Endothelial cell of coronary artery (primary cell): ENCODE measurements around the gene FXYD1. TPM values are rescaled to one million over a fixed set of nuclear protein-coding genes. Genes with fewer than 3 reads are reported as not detected.

ENCODE experiments used
- total RNA-seq: library from RNA; depleted of rRNA; stranded (reverse); fragments of >200 nt; gene quantifications from 2 replicates; pipeline ENCODE4 v1.2.3, GENCODE V29; 2014

The FXYD1 gene
- total RNA-seq, result not detected in 2 replicates

DNA sequence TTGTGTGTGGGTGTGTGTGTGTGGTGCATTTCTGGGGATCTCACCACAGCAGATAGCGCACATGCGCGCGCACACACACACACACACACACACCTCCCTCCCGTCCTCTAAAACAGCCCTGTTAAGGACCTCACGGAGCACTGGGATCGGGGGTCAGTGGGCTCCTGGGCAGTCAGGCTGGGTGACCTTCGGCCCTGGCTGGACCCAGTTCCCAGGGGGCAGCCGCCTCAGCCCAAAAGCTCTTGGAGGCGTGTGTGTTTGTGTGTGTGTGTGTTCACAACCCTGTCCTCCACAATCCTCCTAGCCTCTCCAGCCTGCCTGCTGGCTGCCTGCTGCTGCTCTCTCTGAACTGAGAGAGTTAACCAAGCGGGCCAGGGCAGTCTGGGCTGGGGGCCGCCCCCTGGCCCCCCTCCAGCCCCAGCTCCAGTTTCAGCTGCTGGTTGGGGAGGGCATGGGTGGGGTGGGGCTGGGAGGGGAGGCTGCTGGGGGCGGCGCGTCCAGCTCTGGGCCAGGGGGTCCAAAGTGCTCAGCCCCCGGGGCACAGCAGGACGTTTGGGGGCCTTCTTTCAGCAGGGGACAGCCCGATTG lies at the start of gene FXYD1:
TSS of gene FXYD1 (plus strand) at position 520 of the 588 bp plus-strand sequence. CDS start 1,256 bp downstream, outside the sequence.

DNA sequence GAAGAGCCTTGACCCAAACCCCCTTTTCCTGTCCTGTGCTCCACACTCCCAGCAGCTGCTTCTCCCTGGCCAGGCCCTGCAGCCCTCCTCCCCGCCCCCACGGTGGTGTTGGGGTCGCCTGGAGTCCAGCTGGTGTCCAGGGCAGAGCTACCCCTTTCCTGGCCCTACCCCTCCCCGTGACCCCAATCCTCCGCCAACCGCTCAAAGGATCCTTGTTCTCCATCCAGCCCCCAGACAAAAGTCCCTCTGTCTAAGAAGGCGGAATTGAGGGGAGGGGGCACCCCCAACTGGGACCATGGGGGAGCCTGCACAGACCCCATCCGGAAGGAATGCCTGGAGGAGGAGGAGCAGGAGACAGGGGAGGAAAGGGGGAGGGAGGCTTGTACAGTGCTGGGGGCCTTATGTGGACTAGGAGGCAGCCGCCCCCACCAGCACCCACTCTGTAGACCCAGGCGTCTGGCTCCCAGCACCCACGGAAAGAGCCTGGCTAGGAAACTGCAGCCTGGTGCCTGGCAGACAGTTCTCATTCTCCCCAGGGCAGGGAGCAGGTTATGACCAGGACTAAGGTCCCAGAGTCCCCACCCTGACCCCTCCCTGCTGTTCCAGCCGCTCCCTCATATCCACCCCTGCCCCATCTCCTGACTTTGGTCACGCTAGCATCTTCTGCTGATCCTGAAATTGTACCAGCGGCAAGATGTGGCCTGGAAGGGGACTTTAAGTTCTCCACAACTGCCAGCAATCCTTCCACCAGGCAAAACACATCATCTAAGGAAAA lies 23.3 kb upstream of the FXYD1 start, which contains the start of gene FXYD3:
TSS of gene FXYD3 (plus strand) at position 647 of the 775 bp plus-strand sequence. CDS start 3,554 bp downstream, outside the sequence.

DNA sequence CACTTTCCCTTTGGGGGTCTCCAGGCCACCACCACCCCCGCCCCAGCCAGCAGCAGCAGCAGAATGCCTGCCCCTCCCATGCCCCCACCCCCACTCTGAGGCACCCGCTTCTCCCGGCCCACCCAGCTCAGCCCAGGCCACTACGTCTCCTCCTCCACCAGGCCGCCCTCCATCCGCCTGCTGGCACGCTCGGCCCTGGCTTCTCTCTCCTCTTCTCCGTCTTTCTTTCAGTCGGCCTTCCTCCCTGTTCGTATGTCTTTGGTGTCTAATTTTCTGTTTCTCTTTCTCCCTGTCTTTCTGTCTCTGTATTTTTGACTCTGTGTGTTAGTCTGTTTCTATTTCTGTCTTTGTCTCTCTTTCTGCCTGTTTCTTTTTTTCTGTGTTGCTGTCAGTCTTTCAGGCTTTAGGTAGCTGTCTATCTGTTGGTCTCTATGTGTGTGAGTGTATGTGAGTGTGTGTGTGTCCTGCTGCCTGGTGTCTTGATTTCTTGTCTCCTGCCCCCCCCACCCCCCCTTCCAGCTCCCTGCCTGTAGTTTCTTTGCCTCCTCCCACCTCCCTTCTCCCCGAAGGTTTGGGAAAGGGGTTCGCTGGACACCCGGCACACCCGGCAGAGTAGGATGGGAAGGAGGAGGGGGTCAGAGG lies 3.9 kb upstream of the FXYD1 start, which contains the start of gene LGI4:
TSS of gene LGI4 (minus strand) at position 459 of the 642 bp plus-strand sequence. CDS start at position 80, 379 bp downstream.

DNA sequence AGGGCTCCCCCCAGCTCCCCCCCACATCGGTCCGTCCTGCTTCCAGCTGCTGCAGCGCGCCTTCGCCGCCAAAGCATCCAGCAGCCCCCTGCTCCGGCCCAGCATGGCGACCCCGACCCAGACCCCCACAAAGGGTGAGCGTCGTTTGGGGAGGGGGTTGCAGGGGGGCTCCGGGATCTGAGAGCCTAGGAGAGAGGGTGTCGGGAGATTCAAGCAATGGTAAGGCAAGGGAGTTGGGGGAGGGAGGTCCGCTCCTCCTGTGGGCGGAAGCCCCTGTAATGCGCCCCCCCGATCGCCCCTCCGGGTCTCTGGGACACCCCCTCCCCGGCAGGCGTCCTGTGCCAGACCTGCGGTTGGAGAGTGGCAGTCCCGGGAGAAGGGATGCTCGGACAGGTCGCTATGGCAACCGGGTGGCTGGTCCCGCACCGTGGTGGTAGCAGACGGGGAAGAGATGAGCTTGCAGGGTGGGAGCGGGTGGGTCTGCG lies 4.6 kb downstream of the FXYD1 start, which contains the start of gene FXYD7:
TSS of gene FXYD7 (plus strand) at position 25 of the 485 bp plus-strand sequence. CDS start at position 104, 79 bp downstream.

DNA sequence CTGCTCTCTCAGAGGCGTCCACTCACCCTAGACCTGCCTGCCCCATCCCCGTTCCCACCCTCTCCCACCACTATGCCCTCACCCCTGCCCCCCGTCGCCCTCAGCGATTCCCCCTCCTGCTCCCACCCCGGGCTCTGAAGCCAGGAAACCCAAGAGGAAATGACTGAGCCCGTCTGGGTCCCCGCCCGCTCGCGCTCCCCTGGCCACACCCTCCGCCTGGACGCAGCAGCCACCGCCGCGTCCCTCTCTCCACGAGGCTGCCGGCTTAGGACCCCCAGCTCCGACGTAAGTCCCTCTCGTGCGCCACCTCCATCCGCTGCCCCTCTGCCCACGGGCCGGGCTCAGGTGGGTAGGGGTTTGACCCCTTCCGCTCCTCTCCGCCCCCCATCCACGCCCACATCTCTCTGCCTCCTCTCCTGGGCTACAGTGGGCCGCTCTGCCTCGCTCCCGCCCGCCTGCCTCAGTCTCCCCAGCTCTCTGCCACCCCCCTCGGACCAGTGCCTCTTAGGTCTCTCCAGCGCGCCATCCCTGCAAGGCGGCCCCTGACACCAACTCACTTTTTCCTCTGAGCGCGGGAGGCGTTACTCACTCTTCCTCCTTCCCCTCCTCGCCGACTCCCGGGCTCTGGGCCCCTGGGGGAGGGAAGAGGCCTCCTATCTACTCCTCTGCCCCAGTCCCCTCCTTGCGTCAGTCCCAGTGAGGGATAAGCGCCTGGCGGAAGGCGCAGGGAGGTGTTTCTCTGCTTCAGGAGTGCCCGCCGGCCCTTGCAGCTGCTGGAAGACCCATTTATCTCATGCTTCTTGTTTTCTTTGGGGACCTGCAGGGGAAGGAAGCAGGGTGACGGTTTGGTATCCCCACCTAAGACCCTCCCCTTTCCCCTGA lies 16.1 kb downstream of the FXYD1 start, which contains the start of gene FXYD5:
TSS of gene FXYD5 (plus strand) at position 211 of the 882 bp plus-strand sequence. CDS start 816 bp downstream, outside the sequence.

Other genes starting within 250 kb of the FXYD1 start
- gene ZNF30, start 211.9 kb upstream of the FXYD1 start, total RNA-seq, result 3.5 and 4.2 TPM in 2 replicates
- gene ZNF792, start 174.6 kb upstream of the FXYD1 start, total RNA-seq, result 24.8 and 34.3 TPM in 2 replicates
- gene GRAMD1A, start 138.5 kb upstream of the FXYD1 start, total RNA-seq, result 33.4 and 57.0 TPM in 2 replicates
- gene SCN1B, start 108.4 kb upstream of the FXYD1 start, total RNA-seq, result 7.6 and 8.1 TPM in 2 replicates
- gene HPN, start 97.1 kb upstream of the FXYD1 start, total RNA-seq, result not detected in 2 replicates
- not detected in 2 replicates for gene FXYD3, start 23.0 kb upstream of the FXYD1 start, total RNA-seq
- 0.09 TPM in 1 of 2 replicates, not detected in the other for gene LGI4, start 3.8 kb upstream of the FXYD1 start, total RNA-seq
- gene FXYD7, start 4.4 kb downstream of the FXYD1 start, total RNA-seq, result not detected in 2 replicates
- gene FXYD5, start 15.9 kb downstream of the FXYD1 start, total RNA-seq, result 25.6 and 28.0 TPM in 2 replicates
- not detected in 2 replicates for gene FAM187B, start 89.9 kb downstream of the FXYD1 start, total RNA-seq
- 0.19 and 0.27 TPM in 2 replicates for gene LSR, start 110.2 kb downstream of the FXYD1 start, total RNA-seq
- 39.9 and 49.2 TPM in 2 replicates for gene USF2, start 130.1 kb downstream of the FXYD1 start, total RNA-seq
- under 0.01 and 0.09 TPM in 2 replicates for gene HAMP, start 143.7 kb downstream of the FXYD1 start, total RNA-seq
- gene MAG, start 153.3 kb downstream of the FXYD1 start, total RNA-seq, result not detected in 2 replicates
- not detected in 2 replicates for gene CD22, start 190.4 kb downstream of the FXYD1 start, total RNA-seq
- gene FFAR1, start 209.1 kb downstream of the FXYD1 start, total RNA-seq, result not detected in 2 replicates
- not detected in 2 replicates for gene FFAR3, start 219.6 kb downstream of the FXYD1 start, total RNA-seq
- not detected in 2 replicates for gene GPR42, start 232.2 kb downstream of the FXYD1 start, total RNA-seq